Transverse colon (tissue), 4 donors: ENCODE measurements around the gene CIP2A.

Experiments used
- POLR2AphosphoS5 ChIP-seq, 3 donors: sonication (generic); formaldehyde crosslinking; IDR thresholded peaks; one replicate each; pipeline ENCODE4 v1.6.1; 2016; ENCODE audit warnings: antibody characterized with exemption in 3 of 3
- TF ChIP-seq, protein P1 (sequence below), 5 experiments: fragments of 200-600 bp in 3 of 5; fragments of 450-650 bp in 2 of 5; sonication (generic) in 3 of 5; IDR thresholded peaks; 1 replicate in 2 of 5; 2 replicates in 3 of 5; pipeline ENCODE4 v1.5.1; 2016 to 2017; ENCODE audit warnings: antibody characterized with exemption in 5 of 5, inconsistent platforms in 3 of 5, mild to moderate bottlenecking in 2 of 5, moderate library complexity in 1 of 5

- TF ChIP-seq, protein P1, sequence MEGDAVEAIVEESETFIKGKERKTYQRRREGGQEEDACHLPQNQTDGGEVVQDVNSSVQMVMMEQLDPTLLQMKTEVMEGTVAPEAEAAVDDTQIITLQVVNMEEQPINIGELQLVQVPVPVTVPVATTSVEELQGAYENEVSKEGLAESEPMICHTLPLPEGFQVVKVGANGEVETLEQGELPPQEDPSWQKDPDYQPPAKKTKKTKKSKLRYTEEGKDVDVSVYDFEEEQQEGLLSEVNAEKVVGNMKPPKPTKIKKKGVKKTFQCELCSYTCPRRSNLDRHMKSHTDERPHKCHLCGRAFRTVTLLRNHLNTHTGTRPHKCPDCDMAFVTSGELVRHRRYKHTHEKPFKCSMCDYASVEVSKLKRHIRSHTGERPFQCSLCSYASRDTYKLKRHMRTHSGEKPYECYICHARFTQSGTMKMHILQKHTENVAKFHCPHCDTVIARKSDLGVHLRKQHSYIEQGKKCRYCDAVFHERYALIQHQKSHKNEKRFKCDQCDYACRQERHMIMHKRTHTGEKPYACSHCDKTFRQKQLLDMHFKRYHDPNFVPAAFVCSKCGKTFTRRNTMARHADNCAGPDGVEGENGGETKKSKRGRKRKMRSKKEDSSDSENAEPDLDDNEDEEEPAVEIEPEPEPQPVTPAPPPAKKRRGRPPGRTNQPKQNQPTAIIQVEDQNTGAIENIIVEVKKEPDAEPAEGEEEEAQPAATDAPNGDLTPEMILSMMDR (IDR thresholded peaks at IDR 0.05): no peak
- no peak for TF ChIP-seq POLR2AphosphoS5 (IDR thresholded peaks at IDR 0.05)
Observed at GRCh38 chr3:108527817-108528216, 61.4 kb downstream of the CIP2A start.
